OCI-LY3 (cell line): Measurements from ENCODE around the gene ARMC9.
"Not testable (repeated sequence)": the region's sequence is repeated elsewhere in the genome, so short reads cannot be mapped to it uniquely, and the experiment has no call there.

ENCODE experiments used
- H2AFZ ChIP-seq: fragments of 200-600, 300-600 bp; shearing (Covaris generic); 2 replicates; pipeline ENCODE4 v1.6.0; 2014; ENCODE audit warnings: antibody characterized with exemption, low read depth, low read length
- H3K27ac ChIP-seq: fragments of 200-600, 300-600 bp; sonication (generic); 2 replicates; pipeline ENCODE4 v1.5.1; 2014; ENCODE audit warnings: mild to moderate bottlenecking, low read length, moderate library complexity, mixed read lengths
- H3K27me3 ChIP-seq: fragments of 200-600, 300-600 bp; sonication (generic); 2 replicates; pipeline ENCODE4 v1.6.1; 2014; ENCODE audit warnings: low read depth, low read length, mixed read lengths
- H3K36me3 ChIP-seq: fragments of 200-600, 300-600 bp; sonication (generic); replicated peaks from 2 replicates; pipeline ENCODE3; 2014; ENCODE audit warnings: low read depth, low read length, mixed read lengths
- H3K4me1 ChIP-seq: fragments of 300-600, 200-600 bp; sonication (generic); 2 replicates; pipeline ENCODE4 v1.6.1; 2014; ENCODE audit warnings: low read length, mixed read lengths
- H3K4me2 ChIP-seq: fragments of 200-600, 300-600 bp; sonication (generic); 2 replicates; pipeline ENCODE4 v1.6.1; 2014; ENCODE audit warnings: low read length, mixed read lengths
- H3K4me3 ChIP-seq: fragments of 300-600, 200-600 bp; sonication (generic); 2 replicates; pipeline ENCODE4 v1.5.1; 2014; ENCODE audit warnings: antibody characterized with exemption, mild to moderate bottlenecking, low read length, moderate library complexity
- H3K79me2 ChIP-seq: fragments of 300-600, 200-600 bp; shearing (Covaris generic); 2 replicates; pipeline ENCODE4 v1.6.1; 2014; ENCODE audit warnings: mild to moderate bottlenecking, low read length, mixed read lengths
- H3K9ac ChIP-seq: fragments of 300-600, 200-600 bp; shearing (Covaris generic); 2 replicates; pipeline ENCODE4 v1.6.0; 2014; ENCODE audit warnings: mild to moderate bottlenecking, low read length, moderate library complexity
- H3K9me3 ChIP-seq: fragments of 200-600, 300-600 bp; shearing (Covaris generic); 2 replicates; pipeline ENCODE4 v1.6.1; 2014; ENCODE audit warnings: low read length, mixed read lengths; ENCODE audit not compliant: insufficient read depth
- H4K20me1 ChIP-seq: fragments of 200-600, 300-600 bp; sonication (generic); 2 replicates; pipeline ENCODE4 v1.6.1; 2016; ENCODE audit warnings: low read length, mixed read lengths; ENCODE audit not compliant: insufficient read depth
- EZH2phosphoT487 ChIP-seq: fragments of 200-600 bp; shearing (Covaris generic); IDR thresholded peaks from 2 replicates; pipeline ENCODE4 v1.6.1; 2018; ENCODE audit warnings: antibody characterized with exemption, mixed run types, low read depth
- TF ChIP-seq, protein P1 (sequence below): fragments of 200-600, 300-600 bp; sonication (generic); IDR thresholded peaks from 2 replicates; pipeline ENCODE4 v1.5.1; 2014; ENCODE audit warnings: antibody characterized with exemption, low read length, low read depth

The ARMC9 gene

DNA sequence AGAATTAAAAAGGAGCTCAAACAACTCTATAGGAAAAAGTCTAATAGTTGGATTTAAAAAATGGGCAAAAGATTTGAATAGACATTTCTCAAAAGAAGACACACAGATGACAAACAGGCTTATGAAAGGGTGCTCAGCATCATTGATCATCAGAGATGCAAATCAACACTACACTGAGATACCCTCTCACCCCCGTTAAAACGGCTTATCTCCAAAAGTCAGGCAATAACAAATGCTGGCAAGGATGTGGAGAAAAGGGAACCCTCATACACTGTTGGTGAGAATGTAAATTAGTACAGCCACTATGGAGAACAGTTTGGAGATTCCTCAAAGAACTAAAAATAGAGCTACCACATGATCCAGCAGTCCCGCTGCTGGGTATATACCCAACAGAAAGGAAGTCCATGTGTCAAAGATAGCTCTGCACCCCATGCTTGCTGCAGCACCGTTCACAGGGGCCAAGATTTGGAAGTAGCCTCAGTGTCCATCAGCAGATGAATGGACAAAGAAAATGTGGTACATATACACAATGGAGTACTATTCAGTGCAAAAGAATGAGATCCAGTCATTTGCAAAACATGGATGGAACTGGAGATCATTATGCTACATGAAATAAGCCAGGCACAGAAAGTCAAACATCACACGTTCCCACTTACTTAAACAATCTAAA, 150.4 kb downstream of the ARMC9 start:
- H3K9me3 ChIP-seq: no peaks in the 10 kb centered on the region
- 0 out of 2 replicates have a peak, but pooled peaks cover 9% of the 10 kb centered on the region for H3K4me1 ChIP-seq
- H2AFZ ChIP-seq: no peak overlapping the region
- no peaks in the 10 kb centered on the region for H3K79me2 ChIP-seq
- no peak overlapping the region for H3K27ac ChIP-seq
- no peak for TF ChIP-seq EZH2phosphoT487
- TF ChIP-seq, protein P1, sequence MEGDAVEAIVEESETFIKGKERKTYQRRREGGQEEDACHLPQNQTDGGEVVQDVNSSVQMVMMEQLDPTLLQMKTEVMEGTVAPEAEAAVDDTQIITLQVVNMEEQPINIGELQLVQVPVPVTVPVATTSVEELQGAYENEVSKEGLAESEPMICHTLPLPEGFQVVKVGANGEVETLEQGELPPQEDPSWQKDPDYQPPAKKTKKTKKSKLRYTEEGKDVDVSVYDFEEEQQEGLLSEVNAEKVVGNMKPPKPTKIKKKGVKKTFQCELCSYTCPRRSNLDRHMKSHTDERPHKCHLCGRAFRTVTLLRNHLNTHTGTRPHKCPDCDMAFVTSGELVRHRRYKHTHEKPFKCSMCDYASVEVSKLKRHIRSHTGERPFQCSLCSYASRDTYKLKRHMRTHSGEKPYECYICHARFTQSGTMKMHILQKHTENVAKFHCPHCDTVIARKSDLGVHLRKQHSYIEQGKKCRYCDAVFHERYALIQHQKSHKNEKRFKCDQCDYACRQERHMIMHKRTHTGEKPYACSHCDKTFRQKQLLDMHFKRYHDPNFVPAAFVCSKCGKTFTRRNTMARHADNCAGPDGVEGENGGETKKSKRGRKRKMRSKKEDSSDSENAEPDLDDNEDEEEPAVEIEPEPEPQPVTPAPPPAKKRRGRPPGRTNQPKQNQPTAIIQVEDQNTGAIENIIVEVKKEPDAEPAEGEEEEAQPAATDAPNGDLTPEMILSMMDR: no peak
- H3K36me3 ChIP-seq: no peaks in the 10 kb centered on the region
- H3K4me2 ChIP-seq: no peak overlapping the region
- no peaks in the 10 kb centered on the region for H3K27me3 ChIP-seq
- H3K9ac ChIP-seq: no peak overlapping the region
- no peaks in the 10 kb centered on the region for H4K20me1 ChIP-seq
- no peak overlapping the region for H3K4me3 ChIP-seq

DNA sequence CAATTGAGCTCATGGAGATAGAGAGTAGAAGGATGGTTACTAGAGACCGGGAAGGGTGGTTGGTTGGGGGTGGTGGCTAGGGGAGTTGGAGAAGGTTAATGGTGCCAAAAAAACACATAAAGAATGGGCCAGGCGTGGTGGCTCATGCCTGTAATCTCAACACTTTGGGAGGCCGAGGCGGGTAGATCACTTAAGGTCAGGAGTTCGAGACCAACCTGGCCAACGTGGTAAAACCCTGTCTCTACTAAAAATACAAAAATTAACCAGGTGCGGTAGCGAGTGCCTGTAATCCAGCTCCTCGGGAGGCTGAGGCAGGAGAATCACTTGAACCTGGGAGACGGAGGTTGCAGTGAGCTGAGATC, 150.9 kb downstream of the ARMC9 start:
- H3K4me2 ChIP-seq, H3K4me3 ChIP-seq, H4K20me1 ChIP-seq, H3K9me3 ChIP-seq, H3K9ac ChIP-seq, H3K4me1 ChIP-seq, H2AFZ ChIP-seq, H3K27me3 ChIP-seq, H3K79me2 ChIP-seq, H3K27ac ChIP-seq, H3K36me3 ChIP-seq: not testable (repeated sequence)

DNA sequence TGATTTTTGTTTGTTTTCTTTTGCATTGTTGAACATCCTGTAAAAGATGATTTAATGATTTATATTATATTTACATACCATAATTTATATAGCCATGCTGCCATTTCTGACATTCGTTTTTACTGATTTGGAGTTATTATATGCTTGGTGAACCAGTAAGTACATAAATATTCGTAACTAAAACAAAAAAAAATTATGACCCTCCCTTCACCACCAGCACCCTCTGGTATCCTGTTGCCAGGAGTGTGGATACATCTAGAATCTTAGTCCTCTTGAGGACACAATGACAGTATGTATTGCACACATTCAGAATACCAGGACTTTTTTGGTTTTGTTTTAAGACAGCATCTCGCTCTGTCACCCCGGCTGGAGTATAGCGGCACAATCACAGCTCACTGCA, 153.2 kb downstream of the ARMC9 start:
- Histone ChIP-seq H2AFZ (no peak overlapping the region), H3K36me3 (no peaks in the 10 kb centered on the region), H3K27me3 (no peaks in the 10 kb centered on the region), H3K9me3 (no peaks in the 10 kb centered on the region), H3K9ac (no peak overlapping the region), H3K4me1 (no peaks in the 10 kb centered on the region), H3K27ac (no peak overlapping the region), H4K20me1 (no peaks in the 10 kb centered on the region), H3K4me2 (no peak overlapping the region), H3K4me3 (no peak overlapping the region), H3K79me2 (no peaks in the 10 kb centered on the region)
- TF ChIP-seq, protein P1: no peak
- no peak for TF ChIP-seq EZH2phosphoT487

DNA sequence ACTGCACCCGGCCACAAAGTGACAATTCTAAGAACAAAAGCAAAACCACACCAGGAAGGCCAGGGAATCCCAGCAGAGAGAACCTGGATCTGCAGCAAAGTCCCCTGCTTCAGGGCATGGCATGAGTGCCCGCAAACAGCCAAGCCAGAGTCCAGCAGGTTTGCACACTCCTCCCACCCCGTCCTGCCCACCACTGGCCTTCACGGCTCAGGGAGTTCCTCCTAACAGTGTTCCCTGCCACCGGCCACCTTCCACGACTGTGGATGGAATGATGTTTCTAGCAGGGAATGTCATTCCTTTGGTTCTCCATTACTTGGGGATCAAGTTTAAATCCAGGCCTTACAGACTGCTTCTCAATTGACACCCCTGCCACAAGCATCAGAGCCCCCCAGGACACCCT, 155.0 kb downstream of the ARMC9 start:
- H3K36me3 ChIP-seq: no peaks in the 10 kb centered on the region
- no peak overlapping the region for H3K4me3 ChIP-seq
- H3K9me3 ChIP-seq: no peaks in the 10 kb centered on the region
- no peaks in the 10 kb centered on the region for H3K79me2 ChIP-seq
- TF ChIP-seq, protein P1: no peak
- no peak overlapping the region for H3K9ac ChIP-seq
- no peak overlapping the region for H2AFZ ChIP-seq
- no peaks in the 10 kb centered on the region for H3K27me3 ChIP-seq
- no peak overlapping the region for H3K4me2 ChIP-seq
- no peaks in the 10 kb centered on the region for H3K4me1 ChIP-seq
- no peaks in the 10 kb centered on the region for H4K20me1 ChIP-seq
- no peak overlapping the region for H3K27ac ChIP-seq
